Breast epithelium (tissue), 3 donors: ENCODE data around the gene DGKI.

Source experiments
- POLR2A ChIP-seq: fragments of 450-650 bp; IDR thresholded peaks from one replicate; pipeline ENCODE4 v1.6.1; 2016; ENCODE audit warnings: antibody characterized with exemption, mild to moderate bottlenecking, moderate library complexity
- POLR2AphosphoS5 ChIP-seq, 3 donors: sonication (generic); formaldehyde crosslinking; IDR thresholded peaks; one replicate each; pipeline ENCODE4 v1.6.1; 2017; ENCODE audit warnings: antibody characterized with exemption in 3 of 3
- TF ChIP-seq, protein P1 (sequence below), 3 donors: fragments of 450-650 bp; IDR thresholded peaks; one replicate each; pipeline ENCODE4 v1.5.1; 2016 to 2017; ENCODE audit warnings: antibody characterized with exemption in 3 of 3, mild to moderate bottlenecking in 3 of 3, moderate library complexity in 3 of 3

DNA sequence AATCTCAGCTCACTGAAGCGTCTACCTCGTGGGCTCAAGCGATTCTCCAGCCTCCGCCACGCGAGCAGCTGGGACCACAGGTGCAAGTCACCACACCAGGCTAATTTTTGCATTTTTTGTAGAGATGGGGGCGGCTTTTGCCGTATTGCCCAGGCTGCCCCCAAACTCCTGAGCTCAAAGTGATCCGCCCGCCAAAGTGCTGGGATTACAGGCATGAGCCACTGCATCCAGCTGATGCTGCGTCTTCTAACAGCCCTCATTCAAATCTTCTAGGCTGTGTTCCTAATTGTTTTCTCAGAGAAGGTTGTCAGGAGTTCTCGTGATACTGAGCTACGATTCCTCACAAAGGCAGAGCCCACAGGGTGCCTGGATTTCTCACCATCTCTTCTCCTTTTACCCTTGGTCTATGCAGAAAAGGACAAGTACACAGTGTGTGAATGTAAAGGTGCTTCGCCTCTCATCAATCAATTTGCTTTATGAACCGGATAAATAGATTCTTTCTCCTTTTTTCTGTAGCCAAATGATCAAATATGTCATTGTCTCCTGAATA lies 255.9 kb downstream of the DGKI start:
- TF ChIP-seq, protein P1, sequence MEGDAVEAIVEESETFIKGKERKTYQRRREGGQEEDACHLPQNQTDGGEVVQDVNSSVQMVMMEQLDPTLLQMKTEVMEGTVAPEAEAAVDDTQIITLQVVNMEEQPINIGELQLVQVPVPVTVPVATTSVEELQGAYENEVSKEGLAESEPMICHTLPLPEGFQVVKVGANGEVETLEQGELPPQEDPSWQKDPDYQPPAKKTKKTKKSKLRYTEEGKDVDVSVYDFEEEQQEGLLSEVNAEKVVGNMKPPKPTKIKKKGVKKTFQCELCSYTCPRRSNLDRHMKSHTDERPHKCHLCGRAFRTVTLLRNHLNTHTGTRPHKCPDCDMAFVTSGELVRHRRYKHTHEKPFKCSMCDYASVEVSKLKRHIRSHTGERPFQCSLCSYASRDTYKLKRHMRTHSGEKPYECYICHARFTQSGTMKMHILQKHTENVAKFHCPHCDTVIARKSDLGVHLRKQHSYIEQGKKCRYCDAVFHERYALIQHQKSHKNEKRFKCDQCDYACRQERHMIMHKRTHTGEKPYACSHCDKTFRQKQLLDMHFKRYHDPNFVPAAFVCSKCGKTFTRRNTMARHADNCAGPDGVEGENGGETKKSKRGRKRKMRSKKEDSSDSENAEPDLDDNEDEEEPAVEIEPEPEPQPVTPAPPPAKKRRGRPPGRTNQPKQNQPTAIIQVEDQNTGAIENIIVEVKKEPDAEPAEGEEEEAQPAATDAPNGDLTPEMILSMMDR (IDR thresholded peaks at IDR 0.05): no peak
- TF ChIP-seq POLR2A (no peak), POLR2AphosphoS5 (IDR thresholded peaks at IDR 0.05) (no peak)
